ENCODE data around the gene C6orf141.

DNA sequence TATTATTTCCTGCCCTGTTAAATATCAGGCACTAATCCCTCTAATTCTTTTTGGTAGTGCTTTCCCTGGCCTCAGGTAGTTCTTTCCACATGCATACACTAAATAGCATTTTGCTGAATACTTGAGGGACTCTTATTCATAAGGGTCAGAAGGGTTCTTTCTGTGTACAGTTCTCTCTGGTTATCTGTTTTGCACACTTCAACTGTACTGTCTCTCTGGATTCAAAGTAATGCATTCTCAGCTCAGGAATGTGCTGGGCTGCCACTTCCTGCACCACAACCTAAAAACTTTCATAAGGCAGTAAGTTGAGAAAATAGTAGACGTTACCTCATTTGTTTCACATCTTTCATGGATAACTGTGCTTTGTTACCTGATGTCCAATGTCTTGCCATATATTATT, 32.1 kb downstream of the C6orf141 start:
- TF ChIP-seq, protein P1, sequence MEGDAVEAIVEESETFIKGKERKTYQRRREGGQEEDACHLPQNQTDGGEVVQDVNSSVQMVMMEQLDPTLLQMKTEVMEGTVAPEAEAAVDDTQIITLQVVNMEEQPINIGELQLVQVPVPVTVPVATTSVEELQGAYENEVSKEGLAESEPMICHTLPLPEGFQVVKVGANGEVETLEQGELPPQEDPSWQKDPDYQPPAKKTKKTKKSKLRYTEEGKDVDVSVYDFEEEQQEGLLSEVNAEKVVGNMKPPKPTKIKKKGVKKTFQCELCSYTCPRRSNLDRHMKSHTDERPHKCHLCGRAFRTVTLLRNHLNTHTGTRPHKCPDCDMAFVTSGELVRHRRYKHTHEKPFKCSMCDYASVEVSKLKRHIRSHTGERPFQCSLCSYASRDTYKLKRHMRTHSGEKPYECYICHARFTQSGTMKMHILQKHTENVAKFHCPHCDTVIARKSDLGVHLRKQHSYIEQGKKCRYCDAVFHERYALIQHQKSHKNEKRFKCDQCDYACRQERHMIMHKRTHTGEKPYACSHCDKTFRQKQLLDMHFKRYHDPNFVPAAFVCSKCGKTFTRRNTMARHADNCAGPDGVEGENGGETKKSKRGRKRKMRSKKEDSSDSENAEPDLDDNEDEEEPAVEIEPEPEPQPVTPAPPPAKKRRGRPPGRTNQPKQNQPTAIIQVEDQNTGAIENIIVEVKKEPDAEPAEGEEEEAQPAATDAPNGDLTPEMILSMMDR (IDR thresholded peaks at IDR 0.05) = no peak
- TF ChIP-seq, protein P2, sequence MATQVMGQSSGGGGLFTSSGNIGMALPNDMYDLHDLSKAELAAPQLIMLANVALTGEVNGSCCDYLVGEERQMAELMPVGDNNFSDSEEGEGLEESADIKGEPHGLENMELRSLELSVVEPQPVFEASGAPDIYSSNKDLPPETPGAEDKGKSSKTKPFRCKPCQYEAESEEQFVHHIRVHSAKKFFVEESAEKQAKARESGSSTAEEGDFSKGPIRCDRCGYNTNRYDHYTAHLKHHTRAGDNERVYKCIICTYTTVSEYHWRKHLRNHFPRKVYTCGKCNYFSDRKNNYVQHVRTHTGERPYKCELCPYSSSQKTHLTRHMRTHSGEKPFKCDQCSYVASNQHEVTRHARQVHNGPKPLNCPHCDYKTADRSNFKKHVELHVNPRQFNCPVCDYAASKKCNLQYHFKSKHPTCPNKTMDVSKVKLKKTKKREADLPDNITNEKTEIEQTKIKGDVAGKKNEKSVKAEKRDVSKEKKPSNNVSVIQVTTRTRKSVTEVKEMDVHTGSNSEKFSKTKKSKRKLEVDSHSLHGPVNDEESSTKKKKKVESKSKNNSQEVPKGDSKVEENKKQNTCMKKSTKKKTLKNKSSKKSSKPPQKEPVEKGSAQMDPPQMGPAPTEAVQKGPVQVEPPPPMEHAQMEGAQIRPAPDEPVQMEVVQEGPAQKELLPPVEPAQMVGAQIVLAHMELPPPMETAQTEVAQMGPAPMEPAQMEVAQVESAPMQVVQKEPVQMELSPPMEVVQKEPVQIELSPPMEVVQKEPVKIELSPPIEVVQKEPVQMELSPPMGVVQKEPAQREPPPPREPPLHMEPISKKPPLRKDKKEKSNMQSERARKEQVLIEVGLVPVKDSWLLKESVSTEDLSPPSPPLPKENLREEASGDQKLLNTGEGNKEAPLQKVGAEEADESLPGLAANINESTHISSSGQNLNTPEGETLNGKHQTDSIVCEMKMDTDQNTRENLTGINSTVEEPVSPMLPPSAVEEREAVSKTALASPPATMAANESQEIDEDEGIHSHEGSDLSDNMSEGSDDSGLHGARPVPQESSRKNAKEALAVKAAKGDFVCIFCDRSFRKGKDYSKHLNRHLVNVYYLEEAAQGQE (IDR thresholded peaks at IDR 0.05; ENCODE audit: insufficient read depth in 1 of 2, low read depth in 2 of 2, low read length in 1 of 2) = no peak
- no peak for TF ChIP-seq TCF7L2 (IDR thresholded peaks at IDR 0.05; ENCODE audit: low read depth, low read length)
- TF ChIP-seq POLR2AphosphoS5 (IDR thresholded peaks at IDR 0.05; ENCODE audit: low read depth, low read length) = no peak
